Motor neuron (in vitro differentiated cells): ENCODE data around the gene CYP51A1. TPM values are rescaled to one million over a fixed set of nuclear protein-coding genes. Genes with fewer than 3 reads are reported as not detected.

Experiments
- total RNA-seq, 8 experiments: library from RNA; unstranded; fragments of 300-600 nt; gene quantifications; 2 replicates each; pipeline versions ENCODE4 v1.2.3 to v1.2.4, GENCODE V29; 2022

CYP51A1 gene
- total RNA-seq, 8 experiments from 2014 or later, result 57.7 to 155 (median 100) TPM

Other genes with a start within 250 kb of the CYP51A1 start
- 100 to 1,000 TPM in 4 of 8 experiments, 10 to 100 TPM in 4; 41.6 to 139 (median 92.8) TPM for gene AKAP9, start 193.6 kb downstream of the CYP51A1 start, total RNA-seq
- under 1 TPM in 7 of 8 experiments, not detected in 1; 0.10 to 1.00 (median 0.36) TPM for gene LRRD1, start 44.7 kb upstream of the CYP51A1 start, total RNA-seq
- gene KRIT1, start 111.4 kb upstream of the CYP51A1 start, total RNA-seq, result 10 to 100 TPM; 26.7 to 75.1 (median 35.5) TPM
- gene ANKIB1, start 111.5 kb upstream of the CYP51A1 start, total RNA-seq, result 10 to 100 TPM; 28.7 to 96.9 (median 49.8) TPM